ENCODE data around the gene EXT2.

DNA sequence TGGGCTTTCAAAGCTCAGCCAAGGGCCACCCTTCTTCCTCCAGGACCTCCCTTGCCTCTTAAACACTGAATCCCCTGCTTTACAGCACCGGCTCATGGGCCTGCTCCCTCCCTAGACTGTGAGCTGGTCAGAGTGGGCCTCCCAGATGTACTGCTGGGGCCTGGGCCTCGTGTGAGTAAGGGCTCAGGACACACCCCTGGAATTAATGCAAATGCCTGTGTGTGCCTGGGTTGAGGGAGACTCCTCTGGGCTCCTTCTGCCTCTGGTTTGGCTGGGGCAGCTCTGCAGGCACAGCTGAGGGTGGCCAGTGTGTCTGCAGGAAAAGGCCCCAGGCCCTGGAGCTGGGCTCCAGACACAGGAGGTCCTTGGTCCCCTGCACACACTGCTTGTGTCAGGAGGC, 190.3 kb downstream of the EXT2 start:
- no peak for TF ChIP-seq CTCF (IDR thresholded peaks at IDR 0.05 in 4 of 5, conservative IDR thresholded peaks at IDR 0.05 in 1 of 5)
- no peak for TF ChIP-seq POLR2A (IDR thresholded peaks at IDR 0.05)
